Measurements from ENCODE around the gene EIF4E1B.

Gene EIF4E1B

GRCh38 chr5:176667637-176668036 lies 37.2 kb downstream of the EIF4E1B start:
- no peak for DNase-seq

GRCh38 chr5:176670449-176670848 lies 40.0 kb downstream of the EIF4E1B start:
- DNase-seq, result no peak

- DNase-seq, result no peak
Measured at GRCh38 chr5:176671399-176671798, 40.9 kb downstream of the EIF4E1B start.

- DNase-seq, result no peak
Measured at GRCh38 chr5:176671890-176672747, 41.6 kb downstream of the EIF4E1B start.

- no peak for DNase-seq
Measured at GRCh38 chr5:176673651-176674583, 43.4 kb downstream of the EIF4E1B start.

- DNase-seq, result no peak
Measured at GRCh38 chr5:176674799-176675198, 44.3 kb downstream of the EIF4E1B start.

GRCh38 chr5:176675676-176676360 lies 45.3 kb downstream of the EIF4E1B start:
- DNase-seq, result no peak

- DNase-seq, result no peak
Measured at GRCh38 chr5:176676361-176676824, 45.9 kb downstream of the EIF4E1B start.

GRCh38 chr5:176677209-176677939 lies 46.9 kb downstream of the EIF4E1B start:
- no peak for DNase-seq

GRCh38 chr5:176678584-176678983 lies 48.1 kb downstream of the EIF4E1B start:
- no peak for DNase-seq

GRCh38 chr5:176679365-176680225 lies 49.1 kb downstream of the EIF4E1B start:
- no peak for DNase-seq

- DNase-seq, result no peak
Measured at GRCh38 chr5:176680226-176680563, 49.7 kb downstream of the EIF4E1B start.

GRCh38 chr5:176682016-176682531 lies 51.6 kb downstream of the EIF4E1B start:
- no peak for DNase-seq

- DNase-seq, result no peak
Measured at GRCh38 chr5:176685010-176685409, 54.5 kb downstream of the EIF4E1B start.

- no peak for DNase-seq
Measured at GRCh38 chr5:176687247-176687646, 56.8 kb downstream of the EIF4E1B start.

GRCh38 chr5:176687881-176688280 lies 57.4 kb downstream of the EIF4E1B start:
- DNase-seq, result no peak

- DNase-seq, result no peak
Measured at GRCh38 chr5:176690911-176691310, 60.4 kb downstream of the EIF4E1B start.

GRCh38 chr5:176691524-176691923 lies 61.0 kb downstream of the EIF4E1B start:
- DNase-seq, result no peak

- no peak for DNase-seq
Measured at GRCh38 chr5:176692326-176692725, 61.9 kb downstream of the EIF4E1B start.

GRCh38 chr5:176692839-176693476 lies 62.5 kb downstream of the EIF4E1B start:
- no peak for DNase-seq

- DNase-seq, result no peak
Measured at GRCh38 chr5:176693477-176693851, 63.0 kb downstream of the EIF4E1B start.
